K562 (cell line): Measurements from ENCODE around the gene WDR18. TPM values are rescaled to one million over a fixed set of nuclear protein-coding genes. Genes with fewer than 3 reads are reported as not detected.

ENCODE experiments used
- ATF2 ChIP-seq: sonication (generic); formaldehyde crosslinking; IDR thresholded peaks from 2 replicates; pipeline ENCODE4 v1.8.1; 2022; ENCODE audit warnings: missing genetic modification reagents
- BRF2 ChIP-seq: IDR thresholded peaks from 3 replicates; pipeline ENCODE4 v1.6.1; 2011; ENCODE audit warnings: borderline replicate concordance, mild to moderate bottlenecking; ENCODE audit not compliant: insufficient read length, insufficient read depth
- CHD1 ChIP-seq: fragments of 200-600 bp; sonication (generic); IDR thresholded peaks from one replicate; pipeline ENCODE4 v1.6.1; 2012; ENCODE audit warnings: mild to moderate bottlenecking, moderate library complexity, low read length, inconsistent platforms
- CREB1 ChIP-seq, 2 experiments: sonication (generic) in 1 of 2; formaldehyde crosslinking in 1 of 2; IDR thresholded peaks; 2 replicates each; pipeline versions ENCODE4 v1.6.1 to v1.8.0; 2012 to 2022; ENCODE audit warnings: inconsistent platforms in 1 of 2, mild to moderate bottlenecking in 1 of 2, missing genetic modification reagents in 1 of 2, moderate library complexity in 1 of 2
- CSDE1 ChIP-seq, 2 experiments: fragments of 450-650 bp; IDR thresholded peaks; 2 replicates each; pipeline ENCODE4 v1.6.1; 2016; ENCODE audit warnings: mild to moderate bottlenecking in 1 of 2
- DIDO1 ChIP-seq: fragments of 450-650 bp; IDR thresholded peaks from 2 replicates; pipeline ENCODE4 v1.6.1; 2016; ENCODE audit warnings: low read depth, missing biosample characterization, missing genetic modification characterization
- EWSR1 ChIP-seq: fragments of 450-650 bp; IDR thresholded peaks from 2 replicates; pipeline ENCODE4 v1.6.1; 2018; ENCODE audit warnings: borderline replicate concordance, mild to moderate bottlenecking, low read depth, moderate library complexity; ENCODE audit not compliant: partially characterized antibody
- FOS ChIP-seq: IDR thresholded peaks from 3 replicates; pipeline ENCODE4 v1.6.1; 2011; ENCODE audit not compliant: insufficient read length; ENCODE audit errors: extremely low read depth
- IRF9 ChIP-seq: fragments of 450-650 bp; IDR thresholded peaks from 2 replicates; pipeline ENCODE4 v1.6.1; 2016; ENCODE audit warnings: missing biosample characterization, missing genetic modification characterization
- MCM5 ChIP-seq: fragments of 450-650 bp; IDR thresholded peaks from 2 replicates; pipeline ENCODE4 v1.6.1; 2016; ENCODE audit warnings: low read depth
- MEIS2 ChIP-seq: fragments of 450-650 bp; IDR thresholded peaks from 2 replicates; pipeline ENCODE4 v1.6.1; 2014; ENCODE audit warnings: mild to moderate bottlenecking; ENCODE audit not compliant: partially characterized antibody
- MXI1 ChIP-seq: IDR thresholded peaks from 2 replicates; pipeline ENCODE4 v1.6.1; 2011; ENCODE audit warnings: low read depth, mild to moderate bottlenecking, improper control_type of control experiment, low read length
- POLR2AphosphoS2 ChIP-seq: IDR thresholded peaks from 2 replicates; pipeline ENCODE4 v1.6.1; 2012; ENCODE audit warnings: low read length, improper control_type of control experiment
- RAD51 ChIP-seq: fragments of 450-650 bp; IDR thresholded peaks from 2 replicates; pipeline ENCODE4 v1.7.1; 2016; ENCODE audit warnings: low read depth, mild to moderate bottlenecking, borderline replicate concordance
- SMARCA4 ChIP-seq: fragments of 450-650 bp; IDR thresholded peaks from 2 replicates; pipeline ENCODE4 v1.6.1; 2016
- SMARCB1 ChIP-seq: IDR thresholded peaks from 2 replicates; pipeline ENCODE4 v1.6.1; 2011; ENCODE audit warnings: improper control_type of control experiment, low read depth; ENCODE audit not compliant: insufficient read length
- STAT5B ChIP-seq: fragments of 250-450 bp; sonication (Bioruptor Pico); IDR thresholded peaks from 2 replicates; pipeline ENCODE4 v1.8.0; 2021; ENCODE audit warnings: mild to moderate bottlenecking, inconsistent platforms
- TAF7 ChIP-seq: fragments of 450-650 bp; IDR thresholded peaks from 2 replicates; pipeline ENCODE4 v1.6.1; 2016; ENCODE audit warnings: missing genetic modification characterization, missing compliant biosample characterization
- U2AF1 ChIP-seq: fragments of 200-400 bp; formaldehyde crosslinking; optimal IDR thresholded peaks from 2 replicates; pipeline ENCODE3; 2017; ENCODE audit warnings: mild to moderate bottlenecking, low read depth, low read length, moderate library complexity
- U2AF2 ChIP-seq: fragments of 200-400 bp; formaldehyde crosslinking; optimal IDR thresholded peaks from 2 replicates; pipeline ENCODE3; 2017; ENCODE audit warnings: low read depth, mild to moderate bottlenecking, low read length
- ZFP36 ChIP-seq: fragments of 150-350 bp; IDR thresholded peaks from 2 replicates; pipeline ENCODE4 v1.6.1; 2018; ENCODE audit warnings: low read length, low read depth; ENCODE audit not compliant: partially characterized antibody
- ZNF134 ChIP-seq: fragments of 250-450 bp; sonication (Bioruptor Pico); conservative IDR thresholded peaks from 2 replicates; pipeline ENCODE4 v1.4.0; 2020
- ZNF165 ChIP-seq: fragments of 250-450 bp; sonication (Bioruptor Pico); IDR thresholded peaks from 2 replicates; pipeline ENCODE4 v1.4.0; 2020; ENCODE audit warnings: borderline replicate concordance
- ZNF785 ChIP-seq: fragments of 250-450 bp; sonication (Bioruptor Pico); IDR thresholded peaks from 2 replicates; pipeline ENCODE4 v1.4.0; 2020; ENCODE audit warnings: mild to moderate bottlenecking
- polyA plus RNA-seq, 8 experiments: library from polyadenylated mRNA; depleted of rRNA in 4 of 8; stranded (reverse) in 5 of 8; unstranded in 3 of 8; fragments of >200 nt; fragmentation: Nextera tagmentation in 2 of 8; fragmentation: Illumina TruSeq in 1 of 8; extraction: Ambion mirVana in 2 of 8; extraction: Trizol in 1 of 8; gene quantifications; 2 replicates each; pipeline versions ENCODE4 v1.2.1 to v1.2.3, GENCODE V29; 2011 to 2014; ENCODE audit warnings: inconsistent platforms in 1 of 8, missing spikeins in 1 of 8
- total RNA-seq, 7 experiments: library from RNA; depleted of rRNA in 6 of 7; stranded (reverse); fragments of >200 nt in 6 of 7; fragmentation: Illumina TruSeq in 2 of 7; extraction: Trizol in 2 of 7; gene quantifications; 2 replicates each; pipeline versions ENCODE4 v1.2.1 to v1.2.3, GENCODE V29; 2011 to 2021; ENCODE audit warnings: low replicate concordance in 1 of 7
- TF ChIP-seq, protein P1 (sequence below), 2 experiments: fragments of 450-650 bp; conservative IDR thresholded peaks; 2 replicates each; pipeline ENCODE4 v1.6.1; 2017; ENCODE audit warnings: mild to moderate bottlenecking in 2 of 2, moderate library complexity in 2 of 2

WDR18 gene
- total and polyA plus RNA-seq, 9 of the 15 experiments (the other 6 are each of a cell fraction or from before 2014, with no cell fraction given), result 0.65 to 181 (median 30.1) TPM

GRCh38 chr19:952680-953444 is 31.3 kb upstream of the WDR18 start (continued):
- TF ChIP-seq ATF2 (no peak), CREB1 (IDR thresholded peaks at IDR 0.05) (no peak), CREB1 (CRISPR knock-in tag; IDR thresholded peaks at IDR 0.05) (no peak), POLR2AphosphoS2 (no peak), SMARCB1 (no peak), IRF9 (no peak), FOS (no peak), RAD51 (no peak), ZNF134 (CRISPR knock-in tag) (no peak; the same call in 1 of the 2 replicates), CHD1 (no peak), MXI1 (no peak), ZNF165 (CRISPR knock-in tag) (no peak), BRF2 (no peak), U2AF2 (no peak), STAT5B (CRISPR knock-in tag) (no peak), ZNF785 (CRISPR knock-in tag) (no peak), EWSR1 (no peak), SMARCA4 (0 out of 2 replicates have a peak, but pooled peaks have one; percentile 12), ZFP36 (no peak), MCM5 (no peak), TAF7 (no peak), MEIS2 (no peak), CSDE1 (IDR thresholded peaks at IDR 0.05) (no peak), U2AF1 (no peak), DIDO1 (tag) (no peak)
- TF ChIP-seq, protein P1, sequence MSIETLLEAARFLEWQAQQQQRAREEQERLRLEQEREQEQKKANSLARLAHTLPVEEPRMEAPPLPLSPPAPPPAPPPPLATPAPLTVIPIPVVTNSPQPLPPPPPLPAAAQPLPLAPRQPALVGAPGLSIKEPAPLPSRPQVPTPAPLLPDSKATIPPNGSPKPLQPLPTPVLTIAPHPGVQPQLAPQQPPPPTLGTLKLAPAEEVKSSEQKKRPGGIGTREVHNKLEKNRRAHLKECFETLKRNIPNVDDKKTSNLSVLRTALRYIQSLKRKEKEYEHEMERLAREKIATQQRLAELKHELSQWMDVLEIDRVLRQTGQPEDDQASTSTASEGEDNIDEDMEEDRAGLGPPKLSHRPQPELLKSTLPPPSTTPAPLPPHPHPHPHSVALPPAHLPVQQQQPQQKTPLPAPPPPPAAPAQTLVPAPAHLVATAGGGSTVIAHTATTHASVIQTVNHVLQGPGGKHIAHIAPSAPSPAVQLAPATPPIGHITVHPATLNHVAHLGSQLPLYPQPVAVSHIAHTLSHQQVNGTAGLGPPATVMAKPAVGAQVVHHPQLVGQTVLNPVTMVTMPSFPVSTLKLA (conservative IDR thresholded peaks at IDR 0.05), result no peak
